Middle frontal gyrus (tissue), 1 donor: Measurements from ENCODE around the gene PKN3.

Experiments
- DNase-seq: peaks from one replicate; pipeline ENCODE4 v3.0.0-alpha.2; 2015; ENCODE audit warnings: low spot score; ENCODE audit errors: extremely low spot score

PKN3 gene

DNA sequence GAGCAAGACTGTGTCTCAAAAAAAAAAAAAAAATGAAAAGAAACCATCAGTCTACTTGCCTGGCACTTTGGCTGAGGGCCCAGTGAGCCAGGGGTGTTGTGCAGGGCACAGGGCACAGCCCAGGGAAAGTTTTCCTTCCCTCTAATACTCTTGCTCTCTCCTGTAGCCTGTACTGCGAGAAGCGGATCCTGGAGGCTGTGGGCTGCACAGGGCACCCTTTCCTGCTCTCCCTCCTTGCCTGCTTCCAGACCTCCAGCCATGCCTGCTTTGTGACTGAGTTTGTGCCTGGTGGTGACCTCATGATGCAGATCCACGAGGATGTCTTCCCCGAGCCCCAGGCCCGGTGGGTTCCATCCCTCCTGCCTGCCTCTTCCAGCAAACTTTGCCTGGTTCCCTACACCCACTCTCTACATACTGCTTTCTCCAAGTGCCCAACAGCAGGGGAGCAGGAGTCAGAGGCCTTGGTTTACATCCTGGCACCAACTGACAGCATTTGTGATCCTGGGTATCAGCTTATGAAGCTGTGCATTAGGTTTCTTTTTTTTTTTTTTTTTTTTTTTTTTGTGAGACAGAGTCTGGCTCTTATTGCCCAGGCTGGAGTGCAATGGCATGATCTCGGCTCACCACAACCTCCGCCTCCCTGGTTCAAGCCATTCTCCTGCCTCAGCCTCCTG, 14.4 kb downstream of the PKN3 start:
- DNase-seq = no peak

DNA sequence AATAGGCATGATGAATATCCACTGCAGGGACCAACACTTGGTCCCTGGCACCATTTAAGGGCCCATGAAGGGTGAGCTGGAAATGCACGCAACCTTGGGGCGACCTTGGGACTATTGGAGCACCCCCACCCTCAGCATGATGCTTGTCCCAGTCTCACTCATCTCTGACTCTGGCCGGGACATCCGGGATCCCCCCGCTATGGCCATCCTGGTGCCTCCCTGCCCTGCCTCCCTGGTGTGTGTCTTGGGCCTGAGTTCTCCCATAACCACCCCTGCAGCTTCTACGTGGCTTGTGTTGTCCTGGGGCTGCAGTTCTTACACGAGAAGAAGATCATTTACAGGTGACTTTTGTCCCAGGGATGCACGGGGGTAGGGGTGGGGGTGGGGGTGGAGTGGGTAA, 15.7 kb downstream of the PKN3 start:
- no peak for DNase-seq

DNA sequence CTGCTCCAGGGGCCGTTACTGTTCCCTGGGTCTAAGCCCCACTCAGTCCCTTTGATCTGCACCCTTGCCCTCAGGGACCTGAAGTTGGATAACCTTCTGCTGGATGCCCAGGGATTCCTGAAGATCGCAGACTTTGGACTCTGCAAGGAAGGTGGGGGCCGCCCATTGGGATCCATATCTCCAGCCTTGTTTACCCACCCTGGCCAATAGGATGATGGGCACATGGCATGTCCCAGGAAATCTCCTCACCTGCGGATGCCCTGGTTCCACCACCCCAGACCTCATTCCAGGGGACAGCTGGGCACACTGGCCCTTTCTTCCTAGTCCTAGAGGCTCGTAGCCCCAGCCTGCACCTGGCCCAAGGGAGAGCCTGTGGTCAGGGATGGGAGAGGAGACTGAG, 16.2 kb downstream of the PKN3 start:
- no peak for DNase-seq

DNA sequence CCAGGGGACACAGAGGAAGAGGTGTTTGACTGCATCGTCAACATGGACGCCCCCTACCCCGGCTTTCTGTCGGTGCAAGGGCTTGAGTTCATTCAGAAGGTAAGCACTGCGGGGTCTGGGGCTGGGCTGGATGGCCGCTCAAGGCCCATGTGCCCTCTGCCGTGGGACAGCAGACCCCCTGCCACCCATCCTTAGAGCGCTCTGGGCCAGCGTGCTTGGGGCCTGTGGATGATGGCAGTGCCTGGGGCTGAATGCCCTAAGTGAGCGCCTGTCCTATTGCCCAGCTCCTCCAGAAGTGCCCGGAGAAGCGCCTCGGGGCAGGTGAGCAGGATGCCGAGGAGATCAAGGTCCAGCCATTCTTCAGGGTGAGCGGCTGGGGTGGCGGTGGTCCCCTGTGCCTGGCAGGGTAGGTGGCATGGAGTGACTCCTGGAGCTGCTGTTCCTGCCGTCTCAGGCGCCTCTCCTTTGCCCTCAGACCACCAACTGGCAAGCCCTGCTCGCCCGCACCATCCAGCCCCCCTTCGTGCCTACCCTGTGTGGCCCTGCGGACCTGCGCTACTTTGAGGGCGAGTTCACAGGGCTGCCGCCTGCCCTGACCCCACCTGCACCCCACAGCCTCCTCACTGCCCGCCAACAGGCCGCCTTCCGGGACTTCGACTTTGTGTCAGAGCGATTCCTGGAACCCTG, 17.8 kb downstream of the PKN3 start:
- no peak for DNase-seq

DNA sequence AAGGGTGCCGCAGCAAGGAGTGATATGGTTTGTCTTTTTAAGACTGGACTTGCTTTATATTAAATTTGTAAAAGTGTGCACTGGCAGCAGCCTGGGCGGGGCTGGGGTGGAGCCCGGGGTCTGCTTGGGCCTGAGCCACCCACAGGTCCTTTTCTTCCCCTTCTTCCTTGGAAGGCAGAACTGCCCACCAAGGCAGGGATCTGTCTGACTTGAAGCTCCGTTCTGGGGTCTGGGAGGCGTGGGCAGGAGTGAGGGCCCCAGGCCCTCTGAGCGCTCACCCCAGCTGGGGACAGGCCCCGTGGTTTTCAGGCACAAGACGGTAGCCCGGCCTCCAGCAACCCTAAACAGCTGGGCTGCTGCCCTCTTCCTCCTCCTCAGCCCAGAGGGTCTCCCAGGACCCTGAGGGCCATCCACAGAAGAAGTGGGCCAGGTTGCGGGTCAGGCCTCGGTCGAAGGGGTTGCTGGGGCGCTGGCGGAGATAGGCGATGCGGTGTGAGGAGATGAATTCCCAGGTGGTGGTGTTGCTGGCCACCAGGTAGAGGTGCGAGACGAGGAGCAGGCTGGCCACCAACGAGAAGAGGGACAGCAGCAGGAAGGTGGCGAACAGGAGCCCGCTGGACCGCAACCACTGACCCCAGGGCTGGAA, 18.7 kb downstream of the PKN3 start:
- DNase-seq = no peak

DNA sequence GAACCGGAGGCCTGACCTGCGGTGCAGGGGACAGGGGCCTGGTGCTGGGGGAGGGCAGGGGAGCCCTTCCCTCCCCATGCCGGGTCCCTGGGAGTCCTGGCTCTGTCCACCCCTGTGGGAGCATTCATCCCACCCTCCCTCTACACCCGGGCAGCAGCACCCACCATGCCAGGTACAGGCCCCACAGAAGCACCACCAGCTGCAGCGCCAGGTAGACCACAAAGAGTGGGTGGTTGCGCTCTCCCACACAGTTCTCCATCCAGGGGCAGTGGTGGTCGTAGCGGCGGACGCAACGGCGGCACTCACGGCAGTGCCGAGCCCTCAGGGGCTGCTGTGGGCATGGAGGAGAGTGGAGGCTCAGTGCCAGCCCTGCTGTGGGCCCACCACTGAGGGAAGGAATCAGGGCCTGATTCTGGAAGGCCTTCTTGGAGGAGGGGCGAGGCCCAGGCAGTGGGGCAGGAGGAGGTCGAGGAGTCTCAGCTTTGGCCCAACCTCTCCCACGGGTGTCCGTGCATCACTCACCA, 19.2 kb downstream of the PKN3 start:
- no peak for DNase-seq

DNA sequence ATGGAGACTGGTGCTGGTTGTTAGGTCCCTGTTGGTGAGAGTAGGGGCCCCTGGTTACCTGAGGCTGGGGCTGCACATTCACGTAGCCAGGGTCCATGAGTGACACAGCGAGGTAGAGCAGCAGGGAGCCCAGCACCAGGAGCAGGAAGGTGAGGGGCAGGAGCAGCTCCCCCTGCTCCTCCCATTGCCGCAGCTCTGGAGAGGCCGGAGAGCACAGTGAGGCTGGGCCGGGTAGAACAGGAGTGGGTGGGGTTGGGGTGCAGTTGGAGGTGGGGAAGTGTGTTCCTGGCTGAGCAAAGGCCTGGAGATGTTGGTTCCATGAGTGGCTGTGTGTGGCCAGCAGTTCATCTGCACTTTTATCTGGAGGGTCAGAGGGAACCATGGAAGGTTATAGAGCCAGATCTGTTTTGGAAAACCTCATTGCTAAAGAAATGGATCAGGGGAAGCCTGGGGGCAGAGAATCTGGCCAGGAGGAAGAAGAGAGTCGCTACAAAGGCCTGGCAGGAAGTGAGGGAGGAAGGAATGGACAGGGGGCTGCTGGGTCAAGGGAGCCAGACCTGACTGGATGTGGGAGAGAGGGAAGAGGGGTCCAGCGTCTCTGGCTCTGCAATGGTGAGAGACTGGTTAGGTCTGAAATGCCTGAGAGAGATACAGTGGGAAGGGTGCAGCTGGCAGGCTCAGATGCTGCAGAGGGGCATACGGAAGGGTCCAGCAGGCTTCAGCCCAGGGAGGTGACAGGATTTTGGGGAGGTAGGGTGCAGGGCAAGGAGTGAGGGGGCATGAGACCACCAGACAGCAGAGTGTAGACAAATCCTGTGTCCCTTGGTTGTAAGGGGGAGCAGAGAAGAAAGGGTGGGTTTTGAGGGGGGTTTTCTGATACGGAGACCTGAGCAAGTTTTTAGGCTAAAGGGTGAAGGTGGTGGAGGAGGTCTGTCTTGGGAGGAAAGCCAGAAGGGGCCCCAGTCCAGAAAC, 20.4 kb downstream of the PKN3 start:
- DNase-seq = no peak

DNA sequence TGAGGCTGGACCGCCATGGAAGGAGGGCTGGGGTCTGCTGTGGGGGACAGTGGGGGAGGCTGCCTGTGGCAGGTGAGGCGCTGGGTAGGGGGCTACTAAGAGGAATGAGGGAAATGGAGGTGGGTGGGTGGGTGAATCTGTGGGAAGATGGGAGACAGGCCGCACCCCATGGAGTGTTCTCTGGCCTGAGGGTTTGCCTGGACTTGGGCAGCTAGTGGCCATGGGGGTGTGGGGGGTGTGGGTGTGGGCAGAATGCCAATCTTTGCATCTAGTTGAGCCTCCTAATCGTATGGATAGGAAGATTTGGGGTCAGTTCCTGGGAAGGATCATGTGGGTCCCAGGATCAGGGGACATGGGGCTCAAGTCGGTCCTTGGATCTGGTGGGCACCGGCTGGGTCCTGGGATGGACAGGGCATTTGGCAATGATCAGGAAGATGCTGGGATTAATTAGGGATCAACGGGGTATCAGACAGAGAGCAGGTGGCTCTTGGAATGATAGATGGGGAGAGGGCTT, 21.1 kb downstream of the PKN3 start:
- DNase-seq = no peak

DNA sequence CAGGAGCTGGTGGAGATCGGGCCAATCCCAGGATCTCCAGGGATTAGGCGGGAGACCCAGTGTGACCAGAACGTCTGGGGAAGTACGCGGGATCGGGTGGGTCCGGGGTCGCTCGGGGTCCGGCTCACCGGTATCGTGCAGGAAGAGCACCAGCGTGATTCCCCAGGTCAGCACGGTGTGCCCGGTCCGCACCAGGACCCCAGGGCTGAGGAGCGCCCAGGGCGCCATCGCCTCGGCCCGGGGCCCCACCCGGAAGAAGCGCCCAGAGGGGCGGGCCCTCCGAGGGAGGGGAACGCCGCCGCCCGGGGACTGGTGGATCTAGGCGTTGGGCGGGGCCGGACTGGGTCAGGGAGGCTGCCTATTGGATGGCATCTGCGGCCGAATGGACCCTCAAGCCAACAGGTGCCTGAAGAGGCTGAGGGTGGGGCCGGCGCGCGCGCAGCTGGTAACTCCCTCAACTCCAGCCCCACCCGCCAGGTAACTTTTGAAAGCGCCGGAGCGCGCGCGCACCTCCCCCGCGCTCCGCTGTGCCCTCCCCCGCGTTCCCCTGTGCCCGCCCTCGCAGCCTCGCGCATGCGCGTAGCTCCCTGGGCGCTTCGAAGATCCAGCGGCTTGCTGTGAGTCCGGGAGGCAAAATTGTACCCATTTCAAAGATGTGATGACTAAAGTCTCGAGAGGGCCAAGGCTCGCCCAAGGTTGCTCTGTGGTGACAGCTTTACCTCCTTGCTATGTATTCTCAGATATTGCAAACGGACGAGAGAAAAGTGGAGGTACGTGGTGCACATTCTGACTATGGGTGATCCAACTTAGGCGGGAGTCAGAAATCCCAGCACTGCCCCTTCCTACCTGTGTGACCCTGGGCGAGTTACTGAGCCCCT, 21.8 kb downstream of the PKN3 start, which contains the start of gene ZDHHC12:
TSS of gene ZDHHC12 (minus strand) at position 262 of the 878 bp plus-strand sequence. CDS start at position 228, 34 bp downstream.
- peak; percentile 77 for DNase-seq

DNA sequence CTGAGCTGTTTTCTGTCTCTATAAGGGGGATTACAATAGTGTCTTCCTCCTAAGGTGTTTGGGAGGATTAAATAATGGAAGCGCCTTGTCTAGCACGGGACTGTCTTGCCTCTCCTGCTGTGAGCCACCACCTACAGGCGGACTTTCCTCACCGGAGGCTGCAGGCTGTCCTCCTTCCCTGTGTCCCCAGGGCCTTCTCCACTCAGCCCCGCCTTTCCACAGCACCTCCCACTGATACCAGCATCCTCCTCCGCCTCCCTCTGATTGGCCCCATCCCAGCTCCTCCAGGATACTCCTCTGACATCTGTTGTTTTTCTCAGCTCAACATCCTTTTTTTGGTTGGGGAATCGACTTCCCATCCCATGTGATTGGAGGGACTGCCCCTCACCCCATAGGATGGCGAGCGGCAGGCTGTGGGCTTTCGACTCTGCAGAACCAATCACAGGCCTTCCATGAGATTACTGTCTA, 22.5 kb downstream of the PKN3 start:
- DNase-seq = peak; percentile 43

DNA sequence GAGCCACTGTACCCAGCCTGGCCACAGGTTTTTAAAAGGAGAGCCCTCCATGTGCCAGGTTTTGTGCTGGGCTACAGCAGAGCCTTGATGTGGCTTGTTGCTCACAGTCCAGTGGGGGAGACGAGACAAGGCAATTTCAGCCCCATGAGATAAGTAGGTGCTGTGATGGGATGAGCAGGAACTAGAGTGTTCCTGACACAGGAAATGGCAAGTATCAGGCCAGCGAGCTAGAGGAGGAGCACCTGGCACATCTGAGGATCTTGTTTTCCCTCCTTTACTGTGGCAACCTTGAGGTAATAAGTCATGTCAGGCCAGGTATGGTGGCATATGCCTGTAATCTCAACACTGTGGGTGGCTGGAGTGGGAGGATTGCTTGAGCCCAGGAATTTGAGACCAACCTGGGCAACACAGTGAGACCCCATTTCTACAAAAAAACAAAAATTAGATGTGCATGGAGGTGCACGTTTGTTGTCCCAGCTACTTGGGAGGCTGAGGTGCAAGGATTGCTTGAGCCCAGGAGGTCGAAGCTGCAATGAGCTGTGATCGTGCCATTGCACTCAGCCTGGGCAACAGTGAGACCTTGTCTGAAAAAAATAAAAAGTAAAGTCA, 25.4 kb downstream of the PKN3 start:
- no peak for DNase-seq

DNA sequence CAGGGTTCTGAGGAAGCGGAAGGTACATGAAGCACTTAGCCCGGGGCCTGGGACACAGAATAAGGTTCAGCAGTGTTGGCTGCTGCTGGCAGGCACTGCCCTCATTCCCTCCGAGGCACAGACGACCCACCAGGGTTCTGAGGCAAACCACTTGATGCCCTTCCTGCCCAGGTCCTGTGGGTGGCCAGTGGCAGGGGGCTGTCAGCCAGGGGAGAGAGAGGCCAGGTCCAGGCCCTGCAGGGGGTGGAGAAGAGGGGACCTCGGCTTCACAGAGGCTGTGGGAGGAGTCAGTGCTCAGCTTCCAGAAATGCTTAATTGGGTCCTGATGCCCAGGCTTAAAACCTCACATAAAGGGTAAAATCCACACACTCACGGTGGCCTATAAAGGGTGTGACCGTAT, 26.0 kb downstream of the PKN3 start:
- no peak for DNase-seq

DNA sequence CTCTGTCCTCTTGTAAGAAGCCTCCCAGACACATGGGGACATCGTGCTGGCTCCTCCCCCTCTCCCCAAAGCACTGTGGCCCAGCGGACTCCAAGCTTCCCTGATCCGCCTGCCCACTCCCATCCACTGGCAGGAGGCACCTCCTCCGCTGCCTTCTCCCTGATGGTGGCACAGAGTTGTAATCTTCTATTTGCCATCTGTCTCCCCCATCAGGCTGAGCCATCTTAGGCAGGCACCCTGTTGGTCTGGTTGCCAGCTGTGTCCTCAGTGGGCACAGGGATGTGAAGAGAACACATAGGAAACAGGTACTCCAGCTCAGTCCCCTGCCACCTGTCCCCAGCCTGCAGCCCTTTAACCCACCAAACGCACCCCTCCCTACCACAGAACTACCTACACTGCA, 27.0 kb downstream of the PKN3 start:
- no peak for DNase-seq

DNA sequence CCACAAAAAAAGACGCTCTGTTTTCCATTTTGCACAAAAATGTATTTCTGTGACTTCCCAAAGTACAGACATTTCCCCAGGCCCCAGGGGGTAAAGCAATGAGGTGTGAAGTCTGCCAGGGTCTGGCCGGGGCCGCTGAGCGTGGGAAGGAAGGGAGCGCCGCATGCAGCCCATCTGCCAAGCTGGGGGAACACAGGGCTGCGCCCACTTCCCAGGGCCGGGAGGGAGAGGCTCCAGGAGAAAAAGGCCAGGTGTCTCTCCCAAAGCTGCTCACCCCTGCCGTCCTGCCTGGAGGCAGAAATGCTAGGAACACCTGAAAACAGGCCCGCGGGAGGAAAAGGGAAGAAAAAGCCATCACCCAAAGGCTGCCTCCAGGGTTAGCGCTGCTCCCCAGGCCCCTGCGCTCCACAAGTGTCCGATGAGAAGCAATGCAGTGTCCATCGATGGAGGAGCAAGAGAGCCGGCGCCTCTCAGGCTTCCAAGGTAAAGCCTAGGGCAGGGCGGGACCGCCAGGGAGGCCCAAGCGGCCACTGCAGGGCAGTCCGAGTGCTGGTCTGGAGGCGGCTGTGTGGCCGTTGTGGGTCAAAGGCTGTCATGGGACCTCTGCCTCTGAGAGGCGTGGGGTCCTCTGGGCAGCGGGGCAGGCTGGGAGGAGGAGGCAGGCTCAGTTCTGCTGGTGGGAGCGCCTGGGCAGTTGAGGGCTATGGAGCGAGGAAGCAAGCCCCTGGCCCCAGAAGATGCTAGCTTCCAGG, 27.6 kb downstream of the PKN3 start:
- DNase-seq = no peak

DNA sequence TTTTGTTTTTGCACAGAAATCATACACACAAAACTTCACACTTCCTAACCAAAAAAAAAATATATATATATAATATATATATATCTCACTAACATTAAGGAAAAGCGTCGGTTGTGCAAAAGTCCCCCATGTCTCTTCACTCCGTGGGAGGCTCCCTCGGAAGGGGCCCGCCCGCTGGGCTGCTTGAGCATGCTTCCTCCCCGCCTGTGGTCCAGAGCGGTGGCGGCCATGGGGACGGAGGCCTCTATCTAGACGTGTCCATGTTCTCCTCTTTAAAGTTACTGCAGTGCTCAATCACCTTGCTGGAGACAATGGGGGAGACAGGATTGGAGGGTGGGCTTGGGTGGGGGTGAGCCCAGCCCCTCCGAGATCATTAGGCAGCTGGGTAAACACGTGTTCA, 28.8 kb downstream of the PKN3 start:
- DNase-seq = no peak

DNA sequence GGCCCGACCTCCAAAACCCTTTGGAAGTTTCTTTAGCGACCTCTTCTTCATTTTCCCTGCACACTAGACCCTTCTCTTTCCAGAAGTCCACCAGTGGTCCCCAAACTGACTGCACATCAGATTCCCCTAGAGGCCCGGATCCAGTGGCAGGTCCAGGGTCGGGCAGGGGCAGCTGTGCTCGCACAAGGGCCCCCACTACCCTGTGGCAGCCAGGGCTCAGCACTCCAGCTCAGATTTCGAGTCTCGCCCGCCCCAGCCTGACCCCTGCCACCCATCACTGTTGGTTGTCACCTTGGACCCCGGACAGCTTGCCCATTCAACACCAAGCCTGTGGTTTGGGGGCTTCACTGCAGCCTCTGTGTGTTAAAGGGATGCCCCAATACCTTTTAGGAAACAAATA, 29.4 kb downstream of the PKN3 start:
- DNase-seq = no peak

DNA sequence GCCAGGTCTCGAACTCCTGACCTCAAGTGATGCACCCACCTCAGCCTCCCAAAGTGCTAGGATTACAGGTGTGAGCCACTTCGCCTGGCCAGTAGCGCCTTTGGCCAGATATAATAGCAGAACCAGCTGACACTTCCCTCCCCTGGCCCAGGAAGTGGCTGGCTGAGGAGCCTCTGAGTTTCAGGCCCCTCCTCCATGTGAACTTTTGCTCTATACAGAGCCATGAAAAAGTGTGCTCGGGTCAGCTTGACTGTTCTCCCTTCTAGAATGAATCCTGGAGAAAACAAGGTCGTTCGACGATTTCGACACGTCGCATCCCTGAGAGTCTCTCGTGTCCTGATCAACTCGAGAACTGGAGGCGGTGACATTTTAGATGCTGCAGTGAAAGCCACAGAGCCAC, 30.3 kb downstream of the PKN3 start:
- DNase-seq = no peak

DNA sequence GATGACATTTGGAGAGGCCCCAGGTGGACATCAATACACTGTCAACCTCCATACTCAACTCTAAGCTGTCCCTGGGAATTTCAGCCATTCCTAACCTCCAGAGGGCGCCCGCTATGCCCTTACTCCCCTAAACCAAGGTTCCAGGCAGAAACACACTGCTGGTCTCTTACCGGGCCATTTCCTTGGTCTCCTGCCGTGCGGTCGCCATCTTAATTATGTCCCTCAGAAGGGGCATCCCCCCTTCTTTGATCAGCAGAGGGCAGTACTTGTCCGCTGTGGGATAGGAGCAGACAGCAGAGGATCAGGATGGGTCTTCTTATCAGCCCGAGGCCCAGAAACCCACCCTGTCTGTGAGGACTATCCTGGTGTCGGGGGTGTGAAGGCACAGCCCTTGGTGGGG, 31.0 kb downstream of the PKN3 start:
- no peak for DNase-seq

DNA sequence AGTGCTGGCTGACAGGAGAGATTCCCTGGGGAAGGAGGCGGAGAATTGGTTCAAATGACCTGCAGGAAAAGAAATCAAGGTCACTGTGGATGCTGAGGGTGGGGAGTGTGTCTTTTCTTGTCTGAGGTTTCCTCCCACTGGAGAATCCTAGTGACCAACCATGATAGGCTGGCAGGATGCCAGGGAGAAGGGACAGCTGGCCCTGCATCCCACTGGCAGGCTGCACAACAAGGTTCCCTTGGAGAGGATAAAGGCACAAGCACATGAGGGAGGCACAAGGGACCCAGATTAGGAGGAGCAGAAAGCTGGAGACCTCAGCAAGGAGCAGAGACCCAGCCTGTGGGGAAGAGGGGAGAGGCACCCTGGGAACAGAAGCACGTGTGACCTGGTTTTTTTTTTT, 33.1 kb downstream of the PKN3 start:
- no peak for DNase-seq
